HepG2 (cell line): ENCODE results near the gene BTNL3. TPM values are rescaled to one million over a fixed set of nuclear protein-coding genes. Genes with fewer than 3 reads are reported as not detected.

Experiments
- ATAC-seq: fragments of 200-7000 bp; cut with Tn5 transposase; 3 replicates; pipeline ENCODE4 v1.9.1; 2020; ENCODE audit warnings: mild to moderate bottlenecking, moderate library complexity
- BruUV-seq: library from RNA; stranded (reverse); fragments of 400-500 nt; replicated peaks from 2 replicates; lab custom pipeline; 2021; lab: Mats Ljungman, UMichigan
- CTCF ChIA-PET: fragments of 300-600 bp; formaldehyde crosslinking; extraction: SDS; loops from one replicate; lab custom pipeline; 2021; ENCODE audit warnings: low total read pairs, inconsistent platforms, low intra/inter-chr PET ratio; lab: Yijun Ruan, JAX
- POLR2A ChIA-PET: fragments of 350-600 bp; sonication (Branson Sonifier 250); formaldehyde crosslinking; loops from one replicate; lab custom pipeline; 2020; ENCODE audit warnings: antibody characterized with exemption, inconsistent platforms; lab: Yijun Ruan, JAX
- DNase-seq: peaks from one replicate; pipeline ENCODE4 v3.0.0-alpha.2; 2015; ENCODE audit warnings: low spot score
- FAIRE-seq: peaks from 3 replicates; lab custom pipeline; 2011; peaks lifted over from hg19 to GRCh38; lab: Jason Lieb, UNC
- H2AFZ ChIP-seq: one replicate; pipeline ENCODE4 v1.6.1; 2011; ENCODE audit warnings: low read length, inconsistent platforms
- H3K27ac ChIP-seq: fragments of 300-600 bp; 3 replicates; pipeline ENCODE4 v1.8.0; 2011; ENCODE audit warnings: mixed run types, mild to moderate bottlenecking, mixed read lengths, low read length, inconsistent platforms; ENCODE audit not compliant: insufficient read depth; ENCODE audit errors: extremely low read length
- H3K27me3 ChIP-seq, 2 experiments: fragments of 200-600 bp in 1 of 2; 2 replicates in 1 of 2; 3 replicates in 1 of 2; pipeline versions ENCODE4 v1.6.0 to v1.8.0; 2011; ENCODE audit warnings: low read length in 2 of 2, mild to moderate bottlenecking in 2 of 2, moderate library complexity in 2 of 2, inconsistent platforms in 1 of 2; ENCODE audit not compliant: insufficient read depth in 2 of 2, control insufficient read depth in 1 of 2
- H3K36me3 ChIP-seq, 2 experiments: fragments of 200-600 bp in 1 of 2; replicated peaks in 1 of 2; 2 replicates in 1 of 2; 3 replicates in 1 of 2; pipeline versions ENCODE4 v1.5.1 to v1.8.0; 2011; ENCODE audit warnings: low read length in 2 of 2, inconsistent platforms in 1 of 2; ENCODE audit not compliant: insufficient read depth in 2 of 2, control insufficient read depth in 1 of 2
- H3K4me1 ChIP-seq: 2 replicates; pipeline ENCODE4 v1.5.1; 2012; ENCODE audit warnings: low read length, inconsistent platforms; ENCODE audit not compliant: insufficient read depth
- H3K4me2 ChIP-seq: 2 replicates; pipeline ENCODE4 v1.6.0; 2011; ENCODE audit warnings: low read depth, low read length, inconsistent platforms
- H3K4me3 ChIP-seq, 3 experiments: fragments of 200-600 bp in 1 of 3; sonication (generic), shearing (Covaris generic) in 1 of 3; replicated peaks in 1 of 3; 2 replicates each; pipeline ENCODE4 v1.5.1; 2011 to 2016; ENCODE audit warnings: low read length in 3 of 3, inconsistent platforms in 2 of 3, low read depth in 2 of 3, mild to moderate bottlenecking in 2 of 3, control low read depth in 1 of 3, mixed read lengths in 1 of 3; ENCODE audit not compliant: insufficient read depth in 1 of 3
- H3K79me2 ChIP-seq: one replicate; pipeline ENCODE4 v1.6.1; 2011; ENCODE audit warnings: low read length, inconsistent platforms; ENCODE audit not compliant: insufficient read depth
- H3K9ac ChIP-seq: 2 replicates; pipeline ENCODE4 v1.6.0; 2011; ENCODE audit warnings: mild to moderate bottlenecking, low read depth, low read length, inconsistent platforms; ENCODE audit not compliant: insufficient read depth
- H3K9me3 ChIP-seq: 2 replicates; pipeline ENCODE4 v1.5.1; 2012; ENCODE audit warnings: mild to moderate bottlenecking, low read length
- H4K20me1 ChIP-seq: 2 replicates; pipeline ENCODE4 v1.6.0; 2011; ENCODE audit warnings: inconsistent platforms, mild to moderate bottlenecking, low read length, moderate library complexity; ENCODE audit not compliant: insufficient read depth
- FLYWCH1 ChIP-seq: sonication (generic); formaldehyde crosslinking; IDR thresholded peaks from 2 replicates; pipeline ENCODE4 v1.8.1; 2023; ENCODE audit warnings: mild to moderate bottlenecking, missing genetic modification reagents
- HNRNPLL ChIP-seq: fragments of 200-400 bp; formaldehyde crosslinking; IDR thresholded peaks from 2 replicates; pipeline ENCODE4 v1.6.1; 2017; ENCODE audit warnings: mild to moderate bottlenecking, low read depth, low read length; ENCODE audit not compliant: poor library complexity, severe bottlenecking
- KLF15 ChIP-seq: sonication (generic); formaldehyde crosslinking; IDR thresholded peaks from 2 replicates; pipeline ENCODE4 v1.8.1; 2023; ENCODE audit warnings: borderline replicate concordance, mild to moderate bottlenecking, inconsistent platforms, missing genetic modification reagents, mixed read lengths
- KLF6 ChIP-seq: IDR thresholded peaks from 2 replicates; pipeline ENCODE4 v1.8.0; 2016; ENCODE audit warnings: missing biosample characterization, missing genetic modification reagents
- ZNF205 ChIP-seq: IDR thresholded peaks from 2 replicates; pipeline ENCODE4 v1.6.1; 2018; ENCODE audit warnings: missing biosample characterization, missing genetic modification reagents
- ZNF234 ChIP-seq: sonication (generic); formaldehyde crosslinking; conservative IDR thresholded peaks from 2 replicates; pipeline ENCODE4 v1.5.1; 2020; ENCODE audit warnings: mild to moderate bottlenecking, missing genetic modification reagents
- ZNF674 ChIP-seq: sonication (generic); formaldehyde crosslinking; IDR thresholded peaks from 2 replicates; pipeline ENCODE4 v1.5.0; 2020; ENCODE audit warnings: low read depth, mild to moderate bottlenecking, missing genetic modification reagents
- ZNF850 ChIP-seq: sonication (generic); formaldehyde crosslinking; conservative IDR thresholded peaks from 2 replicates; pipeline ENCODE4 v1.9.0; 2021; ENCODE audit warnings: mild to moderate bottlenecking, missing genetic modification reagents
- ZSCAN25 ChIP-seq: sonication (generic); formaldehyde crosslinking; IDR thresholded peaks from 2 replicates; pipeline ENCODE4 v1.8.0; 2022; ENCODE audit warnings: mild to moderate bottlenecking, missing genetic modification reagents
- WGBS: methylation state at CpG from one replicate; pipeline ENCODE4 v1.1.6; 2017; ENCODE audit warnings: low lambda C conversion rate; 5-methylcytosine and 5-hydroxymethylcytosine counted together
- in situ Hi-C: cut with HindIII; loops from 2 replicates; pipeline ENCODE4 v1.10.0; 2017; ENCODE audit warnings: low pct_unique_long_range_greater_than_20kb; ENCODE audit not compliant: extremely low pct_ligation_motif_present
- intact Hi-C: fragments of 100-400 bp; cut with micrococcal nuclease; formaldehyde crosslinking; loops from one replicate; pipeline ENCODE4 v1.10.0; 2022; ENCODE audit not compliant: unreplicated experiment
- polyA plus RNA-seq, 8 experiments: library from polyadenylated mRNA; depleted of rRNA in 3 of 8; stranded (reverse) in 7 of 8; unstranded in 1 of 8; fragments of >200 nt; fragmentation: Illumina TruSeq in 4 of 8; extraction: Trizol in 4 of 8; gene quantifications; 2 replicates each; pipeline versions ENCODE4 v1.2.1 to v1.2.3, GENCODE V29; 2011 to 2016; ENCODE audit warnings: low read depth in 4 of 8, missing spikeins in 1 of 8, mixed read lengths in 1 of 8; ENCODE audit not compliant: insufficient read depth in 1 of 8
- total RNA-seq, 5 experiments: library from RNA; depleted of rRNA; stranded (reverse); fragments of >200 nt; fragmentation: Illumina TruSeq; extraction: Trizol; gene quantifications; 2 replicates each; pipeline ENCODE4 v1.2.3, GENCODE V29; 2016; ENCODE audit warnings: low read depth in 1 of 5

The BTNL3 gene
- total and polyA plus RNA-seq, 2 of the 13 experiments (the other 11 are each of a cell fraction or from before 2014, with no cell fraction given), result not detected

GRCh38 chr5:181040631-181040945 is 51.9 kb downstream of the BTNL3 start:
- H3K4me3 ChIP-seq, result no peak overlapping the region
- in situ Hi-C loops, result no loop called here
- DNase-seq, result no peak
- no TSS peak for BruUV-seq
- no peak overlapping the region for H3K4me2 ChIP-seq
- no peak for FAIRE-seq
- H3K9me3 ChIP-seq, result no peaks in the 10 kb centered on the region
- ChIA-PET CTCF (no interaction called here), POLR2A (no interaction called here)
- H2AFZ ChIP-seq, result no peak overlapping the region
- no peak overlapping the region for H3K27ac ChIP-seq
- H3K27me3 ChIP-seq, result peaks cover 2 to 79% of the 10 kb centered on the region in 2 experiments
- intact Hi-C loops, result no loop called here
- TF ChIP-seq ZNF234 (CRISPR knock-in tag), result no peak
- TF ChIP-seq KLF6 (CRISPR knock-in tag), result no peak
- TF ChIP-seq ZNF205 (CRISPR knock-in tag), result no peak
- no peak for TF ChIP-seq FLYWCH1 (CRISPR knock-in tag)
- TF ChIP-seq KLF15 (CRISPR knock-in tag), result no peak
- TF ChIP-seq ZNF674 (CRISPR knock-in tag), result no peak
- TF ChIP-seq HNRNPLL, result no peak
- no peak for TF ChIP-seq ZSCAN25 (CRISPR knock-in tag)
- H3K36me3 ChIP-seq, result no peaks in the 10 kb centered on the region
- no peak for ATAC-seq
- H3K79me2 ChIP-seq, result no peaks in the 10 kb centered on the region
- H3K4me1 ChIP-seq, result no peaks in the 10 kb centered on the region
- H3K9ac ChIP-seq, result no peak overlapping the region
- 11% methylated on average over 8 of the region's 8 CpGs for WGBS
- H4K20me1 ChIP-seq, result no peaks in the 10 kb centered on the region

- CTCF ChIA-PET, result no interaction called here
Measured at GRCh38 chr5:181041043-181041442, 52.4 kb downstream of the BTNL3 start.

More at GRCh38 chr5:181041043-181041442, 52.4 kb downstream of the BTNL3 start:
- Histone ChIP-seq H3K79me2 (no peaks in the 10 kb centered on the region), H4K20me1 (no peaks in the 10 kb centered on the region), H3K27ac (no peak overlapping the region), H3K9me3 (no peaks in the 10 kb centered on the region), H3K9ac (no peak overlapping the region), H3K4me2 (no peak overlapping the region), H3K4me1 (no peaks in the 10 kb centered on the region), H3K36me3 (no peaks in the 10 kb centered on the region), H3K4me3 (no peak overlapping the region), H2AFZ (no peak overlapping the region), H3K27me3 (peaks cover 2 to 74% of the 10 kb centered on the region in 2 experiments)
- 10% methylated on average over 6 of the region's 6 CpGs for WGBS
- no TSS peak for BruUV-seq
- intact Hi-C loops, result no loop called here
- no peak for TF ChIP-seq ZNF850
- no peak for FAIRE-seq
- no peak for ATAC-seq
- in situ Hi-C loops, result no loop called here
- DNase-seq, result no peak
- POLR2A ChIA-PET, result no interaction called here
